Activated CD4-positive, alpha-beta T cell treated with anti-CD3 and anti-CD28 coated beads, Interleukin-10, Interleukin-2, amounts not matched to agents 100 ng/mL and 50 ng/mL, durations not matched to agents 16 hours and 8 hours (primary cell): Measurements from ENCODE around the gene PHKA2.
"Not testable (repeated sequence)": the region's sequence is repeated elsewhere in the genome, so short reads cannot be mapped to it uniquely, and the experiment has no call there.

Experiments used
- DNase-seq: peaks from one replicate; pipeline ENCODE4 v3.0.0-alpha.2; 2020

The PHKA2 gene

DNA sequence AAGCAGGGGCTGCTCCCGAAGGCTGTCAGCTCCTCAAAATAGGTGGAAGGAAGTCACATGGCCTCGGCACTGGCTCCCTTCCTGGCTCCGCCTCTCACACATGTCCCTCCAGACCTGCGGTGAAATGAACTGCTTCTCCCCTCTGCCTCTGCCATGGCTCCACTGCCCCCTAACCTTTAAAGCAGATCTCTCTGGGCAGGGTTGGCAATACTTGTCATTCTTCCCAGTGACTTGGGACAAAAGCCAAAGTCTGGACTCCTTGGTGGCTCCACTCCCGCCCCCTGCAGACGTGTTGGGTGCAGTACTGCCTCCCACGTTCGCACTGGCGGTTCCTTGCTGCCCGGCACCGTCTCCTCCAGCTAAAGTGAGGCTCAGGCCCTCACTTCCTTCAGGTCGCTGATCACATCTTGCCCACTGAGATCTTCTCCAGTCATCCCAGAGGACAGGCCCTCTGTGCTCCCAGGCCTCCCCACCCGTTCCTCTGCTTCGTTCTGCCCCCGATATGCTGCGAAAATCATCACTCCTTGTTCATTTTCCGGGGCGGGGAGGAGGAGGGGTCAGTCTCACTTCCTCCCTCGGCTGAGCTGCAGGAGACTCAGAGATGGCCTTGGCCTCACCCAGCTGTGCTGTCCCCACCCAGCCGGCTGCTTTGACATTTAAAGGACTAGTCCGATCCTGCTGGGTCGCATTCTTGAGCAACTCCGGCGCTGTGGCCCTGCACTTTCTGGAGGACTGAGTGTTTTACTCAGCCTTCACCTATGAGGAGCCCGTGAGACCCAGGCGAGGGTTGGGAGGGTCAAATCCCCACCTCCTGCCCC is 97.4 kb downstream of the PHKA2 start:
- peak; percentile 37 for DNase-seq

- no peak for DNase-seq
These were observed 97.9 kb downstream of the PHKA2 start for GRCh38 chrX:18886005-18886343.

- DNase-seq, result peak; percentile 2
These were observed 98.4 kb downstream of the PHKA2 start for GRCh38 chrX:18885328-18886004.

DNA sequence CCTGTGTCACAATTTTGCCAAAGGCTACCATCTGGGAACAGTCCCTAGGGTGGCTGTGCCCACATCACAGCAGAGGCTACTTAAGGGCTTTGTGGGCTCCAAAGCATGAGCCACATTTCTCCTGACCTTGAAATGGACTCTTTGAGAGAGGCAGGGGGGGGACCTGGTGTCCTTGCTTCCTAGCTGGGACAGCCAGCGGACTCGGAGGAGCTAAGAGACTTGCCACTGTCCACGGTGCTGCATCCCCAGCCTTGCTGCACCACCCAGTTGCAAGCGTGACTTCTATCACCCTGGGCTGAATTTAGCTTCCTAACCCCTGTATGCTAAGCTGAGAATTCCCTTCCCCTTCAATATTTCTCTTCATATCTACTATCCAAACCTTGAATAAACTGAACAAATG is 99.0 kb downstream of the PHKA2 start:
- no peak for DNase-seq

GRCh38 chrX:18883961-18884765 is 99.8 kb downstream of the PHKA2 start:
- DNase-seq, result no peak

DNA sequence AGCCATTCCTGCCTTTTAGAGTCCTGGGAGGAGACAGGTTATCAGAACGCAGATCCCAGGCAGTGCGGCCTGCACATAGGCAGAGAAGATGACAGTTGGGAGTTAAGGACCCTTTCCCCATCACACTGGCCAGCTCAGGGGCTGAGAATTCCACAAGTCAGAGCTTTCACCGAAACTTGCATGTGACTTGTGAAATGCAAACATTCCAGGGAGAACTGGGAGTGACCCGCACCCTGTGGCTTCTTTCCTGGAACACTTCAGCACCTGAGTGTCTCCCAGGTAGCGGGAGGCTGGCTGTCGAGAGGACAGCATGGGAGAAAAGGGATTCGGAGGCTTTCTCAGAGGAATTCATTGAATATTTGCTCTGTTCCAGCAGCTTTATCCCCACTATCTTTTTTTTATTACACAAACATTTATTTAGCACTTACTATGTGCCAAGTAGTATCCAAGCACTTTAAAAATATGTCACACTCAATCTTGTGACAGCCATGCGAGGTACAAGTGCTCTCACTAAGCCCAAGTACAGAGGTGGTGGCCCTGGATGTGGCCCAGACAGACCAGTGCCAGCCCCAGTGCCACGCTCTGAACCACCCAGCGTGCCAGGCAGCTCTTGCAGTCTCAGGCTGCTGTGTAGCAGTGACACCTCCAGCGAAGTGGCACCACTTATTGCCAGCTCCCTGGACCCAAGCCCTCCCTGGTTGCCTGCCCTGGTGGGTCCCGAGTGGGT is 100.5 kb downstream of the PHKA2 start:
- no peak for DNase-seq

- DNase-seq, result no peak
These were observed 104.8 kb downstream of the PHKA2 start for GRCh38 chrX:18879144-18879543.

DNA sequence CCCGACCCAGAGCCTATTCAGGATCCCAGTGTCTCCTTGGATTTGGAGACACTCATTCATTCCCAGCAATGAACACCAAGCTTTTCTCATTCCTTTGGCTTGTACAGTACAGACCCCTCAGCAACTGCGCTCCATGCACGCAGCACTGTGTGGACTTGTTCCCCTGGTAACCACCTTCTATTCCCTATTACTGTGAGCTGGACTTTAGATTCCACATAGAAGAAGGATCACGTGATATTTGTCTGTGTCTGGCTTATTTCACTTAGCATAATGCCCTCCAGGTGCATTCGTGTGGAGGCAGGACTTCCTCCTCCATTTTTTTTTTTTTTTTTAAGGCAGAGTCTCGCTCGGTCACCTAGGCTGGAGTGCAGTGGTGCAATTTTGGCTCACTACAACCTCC is 106.4 kb downstream of the PHKA2 start:
- DNase-seq, result no peak

DNA sequence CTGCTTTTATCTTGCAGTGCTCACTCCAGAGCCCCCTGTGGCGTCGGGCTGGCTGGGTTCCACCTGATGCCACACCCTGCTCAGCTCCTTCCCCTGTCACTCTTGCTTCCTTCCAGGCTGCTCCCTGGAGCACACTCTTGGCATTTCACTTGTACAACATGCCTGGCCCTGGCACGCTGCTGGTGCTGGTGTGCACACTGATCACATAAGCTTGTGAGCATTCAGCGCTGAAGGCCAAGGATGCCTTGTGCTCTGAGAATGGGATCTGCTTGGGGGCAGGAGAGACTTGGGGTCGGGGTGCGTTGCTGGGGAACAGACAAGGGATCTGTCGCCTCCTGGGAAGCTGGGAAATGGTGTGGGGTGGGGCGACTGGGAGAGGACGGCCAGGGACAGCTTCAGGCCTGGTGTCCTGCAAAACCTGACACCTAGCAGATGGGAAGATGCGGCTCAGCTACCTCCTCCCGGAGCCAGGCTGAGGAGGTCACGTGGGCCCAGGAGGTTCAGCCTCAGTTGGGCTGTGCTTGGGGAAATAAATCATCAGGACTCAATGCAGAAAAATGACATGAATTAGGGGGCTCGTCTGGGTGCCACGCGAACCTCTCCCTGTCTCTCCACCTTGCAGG is 108.5 kb downstream of the PHKA2 start:
- DNase-seq, result no peak

- no peak for DNase-seq
These were observed 109.2 kb downstream of the PHKA2 start for GRCh38 chrX:18874560-18875255.

DNA sequence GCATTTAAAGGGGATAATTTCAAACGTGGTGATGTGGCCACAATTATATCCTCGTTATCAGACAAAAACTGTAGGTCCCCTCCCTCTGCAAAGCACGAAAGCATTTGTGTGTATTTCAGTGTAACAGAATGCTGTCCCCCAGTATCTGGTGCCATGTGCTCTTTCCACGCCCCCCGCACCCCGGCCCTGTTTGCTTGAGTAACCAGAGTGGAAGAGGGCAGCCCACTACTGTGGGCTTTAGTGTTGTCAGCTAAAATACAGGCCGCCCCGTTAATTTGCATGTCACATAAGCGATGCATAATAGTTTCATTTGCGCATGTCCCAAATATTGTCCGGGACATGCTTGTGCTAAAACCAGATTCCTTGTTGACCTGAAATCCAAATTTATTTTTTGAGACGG is 110.1 kb downstream of the PHKA2 start:
- no peak for DNase-seq

DNA sequence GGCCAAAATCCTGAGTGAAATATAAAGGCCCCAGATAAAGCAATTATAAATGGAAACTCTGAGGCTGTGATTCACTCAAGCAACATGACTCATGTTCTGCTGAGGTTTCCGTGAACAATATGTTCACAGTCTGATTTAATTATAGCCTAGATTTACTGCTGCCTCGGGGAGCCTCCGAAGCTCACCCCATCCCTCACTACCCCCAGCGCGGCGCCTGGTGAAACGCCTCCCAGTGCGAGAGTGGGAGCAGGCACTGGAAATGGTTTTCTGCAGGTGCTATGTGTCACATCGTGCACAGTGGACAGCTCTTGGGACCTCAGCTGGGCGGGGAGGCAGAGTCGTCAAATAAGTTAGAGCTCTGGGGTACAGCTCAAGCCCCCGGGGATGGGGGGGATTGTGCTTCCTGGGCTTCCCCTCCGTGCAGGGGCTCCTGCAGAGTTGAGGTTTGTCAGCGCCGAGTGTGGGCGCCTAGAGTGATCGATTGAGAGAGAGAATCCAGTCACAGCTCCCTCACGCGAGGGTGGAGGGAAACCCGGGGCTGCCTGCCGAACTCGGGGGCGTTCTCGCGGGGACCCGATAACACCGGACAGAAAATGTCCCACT is 110.6 kb downstream of the PHKA2 start:
- peak; percentile 11 for DNase-seq

DNA sequence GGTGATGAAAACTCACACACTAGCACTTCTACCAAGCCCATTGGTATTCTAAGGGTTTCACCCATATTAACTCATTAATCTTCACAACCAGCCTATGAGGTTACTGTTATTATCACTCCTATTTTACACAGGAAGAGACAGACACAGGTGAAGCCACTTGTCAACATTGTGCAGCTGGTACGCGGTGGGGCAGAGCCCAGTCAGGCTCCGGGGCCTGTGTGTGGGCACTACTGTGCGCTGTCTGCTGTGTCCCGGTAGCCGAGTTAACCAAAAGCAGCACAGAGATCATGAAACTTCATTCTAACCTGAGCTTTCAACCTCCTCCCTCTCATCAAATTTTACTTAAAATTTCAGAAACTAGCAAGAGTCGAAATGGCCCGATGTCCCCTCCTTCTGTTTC is 111.3 kb downstream of the PHKA2 start:
- DNase-seq, result no peak

DNA sequence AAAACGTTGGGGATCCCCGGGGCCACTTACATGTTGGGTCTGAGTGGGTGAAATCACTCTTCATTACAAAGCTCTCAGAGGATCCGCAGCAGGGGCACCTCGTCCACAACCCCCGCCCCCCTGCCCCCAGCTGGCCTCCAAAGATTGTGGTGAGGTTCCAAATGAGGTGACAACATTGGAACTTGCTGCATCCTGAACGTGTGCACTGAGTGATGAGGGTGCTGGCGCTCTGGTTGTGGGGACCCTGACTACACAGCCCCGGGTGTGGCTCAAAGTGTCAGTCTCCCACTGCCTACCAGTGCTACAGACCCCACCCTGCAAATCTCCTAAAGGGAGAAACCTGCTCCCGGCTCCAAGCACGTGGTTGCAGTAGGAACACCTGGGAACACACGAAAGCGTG is 111.9 kb downstream of the PHKA2 start:
- DNase-seq, result no peak

DNA sequence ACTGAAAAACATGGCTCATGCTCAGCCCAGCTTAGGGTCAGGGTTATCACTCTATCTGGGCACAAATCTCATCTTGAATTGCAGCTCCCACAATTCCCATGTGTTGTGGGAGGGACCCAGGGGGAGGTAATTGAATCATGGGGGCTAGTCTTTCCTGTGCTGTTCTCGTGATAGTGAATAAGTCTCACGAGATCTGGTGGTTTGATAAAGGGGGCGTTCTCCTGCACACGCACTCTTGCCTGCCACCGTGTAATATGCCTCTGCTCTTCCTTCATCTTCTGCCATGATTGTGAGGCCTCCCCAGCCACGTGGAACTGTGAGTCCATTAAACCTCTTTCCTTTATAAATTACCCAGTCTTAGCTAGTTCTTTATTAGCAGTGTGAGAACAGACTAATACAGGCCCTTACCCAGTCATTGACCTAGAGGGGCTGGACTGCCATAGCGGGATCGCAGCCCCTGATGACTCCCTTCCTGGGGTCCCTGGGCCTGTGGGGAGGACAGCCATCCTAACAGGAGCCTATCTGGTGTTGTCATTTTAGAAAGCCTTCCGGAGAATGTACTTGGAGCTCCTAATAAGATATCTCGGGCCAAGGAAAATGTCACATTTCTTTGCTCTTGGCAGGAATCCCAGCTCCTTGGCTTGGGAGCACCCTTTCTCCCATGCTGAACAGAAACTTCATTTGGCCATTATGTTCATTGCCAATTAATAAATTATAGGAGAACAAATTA is 112.6 kb downstream of the PHKA2 start:
- no peak for DNase-seq

DNA sequence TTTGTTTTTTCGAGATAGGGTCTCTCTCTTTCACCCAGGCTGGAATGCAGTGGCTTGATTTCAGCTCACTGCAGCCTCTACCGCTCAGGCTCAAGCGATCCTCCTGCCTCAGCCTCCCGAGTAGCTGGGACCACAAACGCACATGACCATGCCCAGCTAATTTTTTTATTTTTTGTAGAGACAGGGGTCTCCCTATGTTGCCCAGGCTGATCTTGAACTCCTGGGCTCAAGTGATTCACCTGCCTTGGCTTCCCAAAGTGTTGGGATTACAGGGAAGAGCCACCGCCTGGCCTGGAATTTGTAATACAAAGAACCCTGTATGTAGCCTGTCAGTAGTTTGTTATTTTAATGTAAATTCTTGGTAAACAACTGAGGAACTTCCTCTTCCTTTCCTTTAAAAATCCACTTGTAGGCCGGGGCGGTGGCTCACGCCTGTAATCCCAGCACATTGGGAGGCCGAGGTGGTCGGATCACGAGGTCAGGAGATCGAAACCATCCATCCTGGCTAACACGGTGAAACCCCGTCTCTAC is 119.5 kb downstream of the PHKA2 start:
- DNase-seq, result no peak

GRCh38 chrX:18861511-18861910 is 122.4 kb downstream of the PHKA2 start:
- no peak for DNase-seq

DNA sequence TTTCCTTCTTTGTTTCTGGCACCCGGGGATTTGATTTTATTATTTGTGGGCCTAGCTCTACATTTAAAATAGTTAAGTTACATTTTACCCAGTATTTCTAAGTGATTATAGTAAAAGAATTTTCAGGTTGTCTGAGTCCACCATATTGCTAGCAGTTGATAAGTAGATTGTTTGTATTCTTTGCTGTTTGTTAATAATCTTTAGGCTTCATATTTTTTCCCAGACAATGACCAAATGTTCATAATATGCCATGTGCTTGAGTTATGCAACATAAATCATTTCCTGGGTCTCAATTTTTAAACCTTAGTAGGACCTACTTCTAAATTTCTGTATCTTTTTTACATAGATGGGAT is 127.3 kb downstream of the PHKA2 start:
- DNase-seq, result no peak

DNA sequence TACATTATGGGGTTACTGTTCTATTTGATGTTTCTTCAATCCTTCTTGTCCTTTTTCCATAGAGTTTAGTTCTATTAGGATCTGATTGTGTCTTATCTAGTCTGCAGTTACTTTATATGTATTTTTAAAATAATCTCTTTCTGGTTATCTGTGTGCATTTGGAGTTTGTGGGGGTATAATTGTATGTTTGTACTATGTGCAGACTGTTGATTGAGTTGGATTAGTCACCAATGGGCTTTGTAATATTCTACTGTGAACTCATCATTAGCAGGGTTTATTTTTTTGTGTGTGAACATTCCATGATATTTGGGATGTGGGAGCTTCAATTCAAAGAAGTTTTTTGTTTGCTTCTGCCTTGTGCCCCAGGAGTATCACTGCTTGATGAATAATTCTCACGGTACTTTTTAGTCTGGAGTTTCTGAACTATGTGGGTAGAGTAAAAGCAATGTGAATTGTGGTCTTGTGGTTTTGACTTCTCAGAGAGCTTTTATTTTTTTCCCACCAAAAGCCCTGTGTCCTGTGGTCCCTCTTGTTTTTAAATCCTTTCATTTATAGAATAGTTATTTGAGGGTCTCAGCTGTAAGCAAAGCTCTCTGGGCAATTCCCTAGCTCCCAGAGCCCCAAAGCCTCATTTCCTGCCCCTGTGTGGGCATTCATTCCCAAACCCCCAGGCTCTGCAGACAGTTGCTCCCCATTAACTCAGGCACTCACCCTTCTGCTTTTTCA is 127.8 kb downstream of the PHKA2 start:
- DNase-seq, result no peak

DNA sequence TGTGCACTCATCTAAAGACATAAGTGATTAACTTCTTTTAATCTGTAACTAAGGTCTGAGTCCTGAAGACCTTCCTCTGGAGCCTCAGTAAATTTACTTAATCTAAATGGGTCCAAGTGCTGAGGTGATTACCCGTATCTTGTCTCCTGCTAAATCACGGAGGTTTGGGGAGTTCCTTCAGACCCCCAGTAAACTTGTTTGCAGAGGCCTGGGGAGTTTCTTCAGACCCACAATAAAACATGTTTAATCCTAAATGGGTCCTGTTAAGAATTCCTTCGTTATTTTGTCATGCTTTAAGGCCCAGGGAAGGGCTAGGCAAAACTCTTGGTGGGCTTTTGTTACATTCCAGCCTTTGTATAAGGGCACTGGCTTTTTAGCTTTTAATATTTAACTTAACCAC is 136.0 kb downstream of the PHKA2 start:
- not testable (repeated sequence) for DNase-seq
